Smooth muscle cell (in vitro differentiated cells): Measurements from ENCODE around the gene WFS1. TPM values are rescaled to one million over a fixed set of nuclear protein-coding genes. Genes with fewer than 3 reads are reported as not detected.

ENCODE experiments used
- DNase-seq: peaks from one replicate; lab custom pipeline; 2025; ENCODE audit not compliant: unreplicated experiment; lab: John Stamatoyannopoulos, UW
- H2AFZ ChIP-seq: fragments of 200-600 bp; sonication (generic); 2 replicates; pipeline ENCODE4 v1.6.0; 2016; ENCODE audit warnings: antibody characterized with exemption, low read depth, mild to moderate bottlenecking
- H3F3A ChIP-seq: fragments of 200-600 bp; sonication (generic); 2 replicates; pipeline ENCODE4 v1.6.0; 2017; ENCODE audit warnings: antibody characterized with exemption, low read depth
- H3K27ac ChIP-seq: fragments of 200-600 bp; sonication (generic); 2 replicates; pipeline ENCODE4 v1.5.1; 2016; ENCODE audit warnings: low read depth, mild to moderate bottlenecking
- H3K27me3 ChIP-seq: fragments of 200-600 bp; sonication (generic); 2 replicates; pipeline ENCODE4 v1.6.1; 2016; ENCODE audit warnings: low read depth, mild to moderate bottlenecking
- H3K36me3 ChIP-seq: fragments of 200-600 bp; sonication (generic); 2 replicates; pipeline ENCODE4 v1.5.1; 2016; ENCODE audit warnings: low read depth
- H3K4me1 ChIP-seq: fragments of 200-600 bp; sonication (generic); 2 replicates; pipeline ENCODE4 v1.5.1; 2016; ENCODE audit warnings: low read depth
- H3K4me2 ChIP-seq: fragments of 200-600 bp; sonication (generic); 2 replicates; pipeline ENCODE4 v1.6.0; 2016; ENCODE audit warnings: mild to moderate bottlenecking
- H3K4me3 ChIP-seq: fragments of 200-600 bp; sonication (generic); 2 replicates; pipeline ENCODE4 v1.5.1; 2016; ENCODE audit warnings: mild to moderate bottlenecking
- H3K79me2 ChIP-seq: fragments of 200-600 bp; sonication (generic); 2 replicates; pipeline ENCODE4 v1.6.0; 2016; ENCODE audit warnings: low read depth, mild to moderate bottlenecking
- H3K9ac ChIP-seq: fragments of 200-600 bp; sonication (generic); 2 replicates; pipeline ENCODE4 v1.6.0; 2016; ENCODE audit warnings: low read depth
- H3K9me3 ChIP-seq: fragments of 200-600 bp; sonication (generic); replicated peaks from 2 replicates; pipeline ENCODE4 v1.5.1; 2016; ENCODE audit warnings: low read depth
- H4K20me1 ChIP-seq: fragments of 200-600 bp; sonication (generic); 2 replicates; pipeline ENCODE4 v1.6.0; 2016; ENCODE audit warnings: low read depth
- CTCF ChIP-seq: fragments of 200-600 bp; sonication (generic); IDR thresholded peaks from 2 replicates; pipeline ENCODE4 v1.5.1; 2017; ENCODE audit warnings: borderline replicate concordance, mild to moderate bottlenecking, antibody characterized with exemption; ENCODE audit not compliant: insufficient read depth, poor library complexity, severe bottlenecking
- WGBS: methylation state at CpG from one replicate; pipeline ENCODE4 v1.1.7; 2016; ENCODE audit warnings: low lambda C conversion rate; 5-methylcytosine and 5-hydroxymethylcytosine counted together
- polyA plus RNA-seq: library from polyadenylated mRNA; unstranded; fragments of >200 nt; fragmentation: Nextera tagmentation; extraction: Ambion mirVana; gene quantifications from 2 replicates; pipeline ENCODE4 v1.2.1, GENCODE V29; 2016
- total RNA-seq: library from RNA; depleted of rRNA; stranded (reverse); fragments of >200 nt; gene quantifications from 2 replicates; pipeline ENCODE4 v1.2.3, GENCODE V29; 2014

Gene WFS1
- total and polyA plus RNA-seq, 2 experiments from 2014 or later = 28.6 to 30.2 TPM

GRCh38 chr4:6271701-6272465, 2.2 kb downstream of the WFS1 start:
- H3K36me3 ChIP-seq = no peaks in the 10 kb centered on the region
- peak overlapping the region; percentile 22 for H3K9ac ChIP-seq
- peaks cover 8% of the 10 kb centered on the region for H3K4me1 ChIP-seq
- no peaks in the 10 kb centered on the region for H3K9me3 ChIP-seq
- H3K27me3 ChIP-seq = no peaks in the 10 kb centered on the region
- no peak for DNase-seq
- WGBS = 87% methylated on average over 15 of the region's 15 CpGs
- no peak overlapping the region for H3K4me2 ChIP-seq
- peaks cover 49% of the 10 kb centered on the region for H4K20me1 ChIP-seq
- H3K27ac ChIP-seq = peak overlapping the region; percentile 78
- no peak overlapping the region for H3K4me3 ChIP-seq
- peaks cover 14% of the 10 kb centered on the region for H3K79me2 ChIP-seq
- no peak overlapping the region for H2AFZ ChIP-seq
- no peak for TF ChIP-seq CTCF
- peaks cover 7% of the 10 kb centered on the region for H3F3A ChIP-seq

DNA sequence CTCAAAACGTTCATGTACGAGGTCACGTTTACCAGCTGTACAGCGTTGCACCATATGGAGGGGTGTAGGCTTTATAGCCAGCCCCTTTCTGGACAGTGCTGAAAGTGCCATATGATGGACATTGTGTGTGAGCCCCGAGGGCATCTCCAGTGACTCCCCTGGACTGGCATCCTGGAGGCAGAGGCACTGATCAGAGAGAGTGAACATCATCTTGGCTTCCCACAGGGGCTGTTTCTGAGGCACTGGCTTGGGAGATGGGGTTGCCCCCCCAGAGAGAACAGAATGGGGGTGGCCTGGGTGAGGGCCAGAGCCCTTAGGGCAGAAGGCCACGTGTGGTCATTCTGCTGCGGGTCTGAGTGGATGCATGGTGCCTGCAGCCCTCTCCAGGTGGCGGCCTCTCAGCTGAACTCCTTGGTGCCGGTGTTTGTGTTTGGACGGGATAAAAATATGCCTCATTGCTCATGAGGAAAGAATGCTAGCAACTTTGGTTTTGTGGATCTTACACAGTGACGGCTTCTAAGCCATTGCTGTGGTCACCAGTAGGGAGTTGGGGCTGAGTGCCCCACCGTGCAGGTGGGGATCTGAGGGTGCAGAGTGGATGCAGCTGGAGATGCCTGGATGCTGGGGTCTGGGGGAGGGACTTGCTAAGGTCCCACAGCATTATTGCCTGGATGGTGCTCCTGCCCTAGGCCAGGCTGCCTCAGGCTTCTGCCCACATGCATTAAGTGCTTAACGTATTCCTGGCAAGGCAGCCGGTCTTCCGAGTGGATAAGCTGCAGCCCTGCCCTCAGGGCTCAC, 3.4 kb downstream of the WFS1 start:
- peaks cover 14% of the 10 kb centered on the region for H3K79me2 ChIP-seq
- peak overlapping the region; percentile 70 for H3K4me2 ChIP-seq
- 36% methylated on average over 15 of the region's 15 CpGs for WGBS
- H4K20me1 ChIP-seq = peaks cover 60% of the 10 kb centered on the region
- DNase-seq = no peak
- no peaks in the 10 kb centered on the region for H3K36me3 ChIP-seq
- H3K4me1 ChIP-seq = peaks cover 8% of the 10 kb centered on the region
- H3K9me3 ChIP-seq = no peaks in the 10 kb centered on the region
- H2AFZ ChIP-seq = no peak overlapping the region
- H3K9ac ChIP-seq = peak overlapping the region; percentile 23
- TF ChIP-seq CTCF = no peak
- H3K27me3 ChIP-seq = no peaks in the 10 kb centered on the region
- peaks cover 7% of the 10 kb centered on the region for H3F3A ChIP-seq
- H3K4me3 ChIP-seq = no peak overlapping the region
- peak overlapping the region; percentile 78 for H3K27ac ChIP-seq

DNA sequence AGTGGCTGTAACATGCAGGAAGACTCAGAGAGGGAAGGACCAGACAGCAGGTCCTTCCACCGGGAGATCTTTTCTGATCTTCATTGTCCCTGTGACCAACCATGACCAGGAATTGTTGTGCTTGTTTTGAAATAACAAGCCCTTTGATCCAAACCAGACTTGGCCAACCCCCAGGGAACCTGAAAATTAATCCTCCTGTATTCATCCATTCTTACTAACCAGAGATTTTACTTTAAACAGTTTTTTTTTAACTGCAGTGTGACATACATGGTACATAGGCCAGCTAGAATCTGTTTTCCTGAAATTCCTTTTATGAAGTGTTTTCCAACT, 4.0 kb downstream of the WFS1 start:
- 33% methylated on average over 1 of the region's 1 CpG for WGBS
- no peak for DNase-seq
- Histone ChIP-seq H3F3A (peaks cover 7% of the 10 kb centered on the region), H4K20me1 (peaks cover 66% of the 10 kb centered on the region), H3K27ac (peak overlapping the region; percentile 78), H3K79me2 (peaks cover 14% of the 10 kb centered on the region), H3K4me2 (peak overlapping the region; percentile 70), H3K9ac (peak overlapping the region; percentile 23), H2AFZ (no peak overlapping the region), H3K9me3 (no peaks in the 10 kb centered on the region), H3K27me3 (no peaks in the 10 kb centered on the region), H3K4me1 (peaks cover 8% of the 10 kb centered on the region), H3K36me3 (no peaks in the 10 kb centered on the region), H3K4me3 (no peak overlapping the region)
- TF ChIP-seq CTCF = no peak
